Testis (tissue), 3 donors: ENCODE measurements around the gene CHRNB2. TPM values are rescaled to one million over a fixed set of nuclear protein-coding genes. Genes with fewer than 3 reads are reported as not detected.

ENCODE experiments used
- DNase-seq: peaks from one replicate; pipeline ENCODE4 v3.0.0-alpha.2; 2019
- H3K27ac ChIP-seq, 2 donors: fragments of 200-600 bp; sonication (generic); one replicate each; pipeline ENCODE4 v1.5.1; 2019
- H3K27me3 ChIP-seq: fragments of 200-600 bp; sonication (generic); one replicate; pipeline ENCODE4 v1.5.1; 2019
- H3K36me3 ChIP-seq: fragments of 200-600 bp; sonication (generic); one replicate; pipeline ENCODE4 v1.5.1; 2017; ENCODE audit warnings: low read depth; ENCODE audit errors: missing control alignments
- H3K4me1 ChIP-seq: fragments of 200-600 bp; sonication (generic); one replicate; pipeline ENCODE4 v1.5.1; 2019
- H3K4me3 ChIP-seq, 2 donors: fragments of 200-600 bp; sonication (generic); one replicate each; pipeline ENCODE4 v1.5.1; 2017 to 2019
- H3K9me3 ChIP-seq: fragments of 200-600 bp; sonication (generic); one replicate; pipeline ENCODE4 v1.5.1; 2017
- POLR2A ChIP-seq: fragments of 450-650 bp; IDR thresholded peaks from one replicate; pipeline ENCODE4 v1.6.1; 2017; ENCODE audit warnings: antibody characterized with exemption, mild to moderate bottlenecking, moderate library complexity
- WGBS, 2 donors: methylation state at CpG; one replicate each; pipeline ENCODE4 v1.1.5; 2018; 5-methylcytosine and 5-hydroxymethylcytosine counted together
- intact Hi-C: fragments of 100-400 bp; cut with DNase I; formaldehyde crosslinking; loops from one replicate; pipeline ENCODE4 v1.15.1; 2023; ENCODE audit warnings: low total_unique reads
- polyA plus RNA-seq: library from polyadenylated mRNA; stranded (reverse); fragments of 350-450 nt; fragmentation: Illumina TruSeq; extraction: RNeasy Lipid Tissue Mini Kit (QIAGEN cat#74804); gene quantifications from one replicate; pipeline ENCODE4 v1.2.3, GENCODE V29; 2014; ENCODE audit warnings: low read depth, low replicate concordance; ENCODE audit not compliant: insufficient read depth
- total RNA-seq, 2 donors: library from RNA; depleted of rRNA; stranded (reverse); fragments of >200 nt; gene quantifications; one replicate each; pipeline ENCODE4 v1.2.3, GENCODE V29; 2016
- TF ChIP-seq, protein P1 (sequence below), 3 experiments: fragments of 450-650 bp in 2 of 3; fragments of 200-600 bp in 1 of 3; sonication (generic) in 1 of 3; IDR thresholded peaks; one replicate each; pipeline ENCODE4 v1.5.1; 2016 to 2019; ENCODE audit warnings: antibody characterized with exemption in 3 of 3, mild to moderate bottlenecking in 2 of 3, moderate library complexity in 1 of 3

Gene CHRNB2
- total and polyA plus RNA-seq, 3 donors from 2014 or later = 1.2 to 1.3 (median 1.3) TPM

DNA sequence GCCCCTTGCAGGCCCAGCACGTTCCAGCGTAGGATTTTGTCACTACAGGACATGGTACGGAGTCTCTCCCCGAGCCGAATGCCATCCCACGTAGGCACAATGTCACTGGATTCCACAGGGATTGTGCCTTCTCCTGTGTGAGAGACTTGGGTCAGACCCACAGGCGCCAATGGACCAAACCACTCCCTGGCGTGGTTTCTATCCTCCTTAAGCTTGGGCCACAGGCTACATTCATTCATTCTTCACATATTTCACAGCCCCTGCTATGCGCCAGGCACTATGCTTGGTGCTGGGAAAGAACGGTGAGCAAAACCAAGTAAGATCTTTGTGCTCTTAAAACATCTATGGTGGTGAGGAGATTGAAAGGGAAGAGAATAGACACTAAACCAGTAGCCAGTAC lies 18.7 kb downstream of the CHRNB2 start:
- no peak for DNase-seq
- no peaks in the 10 kb centered on the region for H3K9me3 ChIP-seq
- no peaks in the 10 kb centered on the region for H3K4me1 ChIP-seq
- H3K27ac ChIP-seq = no peak overlapping the region
- intact Hi-C loops = no loop called here
- H3K27me3 ChIP-seq = no peaks in the 10 kb centered on the region
- no peak for TF ChIP-seq POLR2A
- no peaks in the 10 kb centered on the region for H3K36me3 ChIP-seq
- WGBS, 2 donors = 84 to 88% methylated on average over 10 of the region's 10 CpGs
- no peak overlapping the region for H3K4me3 ChIP-seq

DNA sequence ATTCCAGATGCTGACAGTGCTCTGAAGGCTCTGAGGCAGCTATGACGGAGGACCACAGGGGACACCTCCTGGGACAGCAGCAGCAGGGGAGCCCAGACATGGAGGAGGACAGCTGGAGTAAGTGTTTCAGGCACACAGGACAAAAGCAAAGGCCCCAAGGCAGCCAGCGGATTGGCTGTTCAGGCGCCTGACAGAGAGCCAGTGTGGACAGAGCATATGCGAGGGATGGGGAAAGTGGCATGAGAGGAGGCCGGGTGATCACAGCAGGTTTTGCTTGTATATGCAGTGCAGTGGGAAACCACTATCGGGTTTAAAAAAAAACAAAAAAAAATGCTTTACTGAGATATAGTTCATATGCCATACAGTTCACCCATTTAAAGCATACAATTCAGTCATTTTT lies 19.1 kb downstream of the CHRNB2 start:
- H3K27me3 ChIP-seq = no peaks in the 10 kb centered on the region
- WGBS, 2 donors = 90 to 95% methylated on average over 6 of the region's 6 CpGs
- intact Hi-C loops = no loop called here
- no peak for DNase-seq
- TF ChIP-seq POLR2A = no peak
- TF ChIP-seq, protein P1, sequence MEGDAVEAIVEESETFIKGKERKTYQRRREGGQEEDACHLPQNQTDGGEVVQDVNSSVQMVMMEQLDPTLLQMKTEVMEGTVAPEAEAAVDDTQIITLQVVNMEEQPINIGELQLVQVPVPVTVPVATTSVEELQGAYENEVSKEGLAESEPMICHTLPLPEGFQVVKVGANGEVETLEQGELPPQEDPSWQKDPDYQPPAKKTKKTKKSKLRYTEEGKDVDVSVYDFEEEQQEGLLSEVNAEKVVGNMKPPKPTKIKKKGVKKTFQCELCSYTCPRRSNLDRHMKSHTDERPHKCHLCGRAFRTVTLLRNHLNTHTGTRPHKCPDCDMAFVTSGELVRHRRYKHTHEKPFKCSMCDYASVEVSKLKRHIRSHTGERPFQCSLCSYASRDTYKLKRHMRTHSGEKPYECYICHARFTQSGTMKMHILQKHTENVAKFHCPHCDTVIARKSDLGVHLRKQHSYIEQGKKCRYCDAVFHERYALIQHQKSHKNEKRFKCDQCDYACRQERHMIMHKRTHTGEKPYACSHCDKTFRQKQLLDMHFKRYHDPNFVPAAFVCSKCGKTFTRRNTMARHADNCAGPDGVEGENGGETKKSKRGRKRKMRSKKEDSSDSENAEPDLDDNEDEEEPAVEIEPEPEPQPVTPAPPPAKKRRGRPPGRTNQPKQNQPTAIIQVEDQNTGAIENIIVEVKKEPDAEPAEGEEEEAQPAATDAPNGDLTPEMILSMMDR (IDR thresholded peaks at IDR 0.05) = no peak
- no peak overlapping the region for H3K4me3 ChIP-seq
- no peaks in the 10 kb centered on the region for H3K36me3 ChIP-seq
- H3K4me1 ChIP-seq = no peaks in the 10 kb centered on the region
- H3K27ac ChIP-seq = no peak overlapping the region
- H3K9me3 ChIP-seq = no peaks in the 10 kb centered on the region

DNA sequence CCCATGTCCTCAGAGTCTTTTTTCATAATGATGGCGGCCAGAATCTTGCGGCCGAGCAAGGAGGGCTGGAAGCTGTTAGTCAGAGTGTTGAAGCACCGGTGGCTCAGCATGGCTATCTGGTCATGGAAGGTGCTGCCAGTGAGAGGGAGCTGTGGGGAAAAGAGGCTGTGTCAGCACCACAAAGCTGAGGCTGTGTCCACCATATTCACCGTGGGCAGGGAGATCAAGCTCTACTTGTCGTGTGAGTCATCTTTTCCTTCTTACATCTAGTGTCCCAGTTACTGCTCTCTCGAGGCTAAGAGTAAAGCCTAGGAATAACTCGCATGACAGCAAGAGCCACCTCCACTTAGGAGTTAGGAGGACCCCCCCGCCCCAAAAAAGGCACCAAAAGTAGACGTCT lies 22.2 kb downstream of the CHRNB2 start:
- WGBS, 2 donors = 79 to 85% methylated on average over 9 to 10 of the region's 10 CpGs
- no peak for DNase-seq
- H3K36me3 ChIP-seq = no peaks in the 10 kb centered on the region
- H3K4me3 ChIP-seq = no peak overlapping the region
- H3K9me3 ChIP-seq = no peaks in the 10 kb centered on the region
- H3K27ac ChIP-seq = no peak overlapping the region
- no peaks in the 10 kb centered on the region for H3K4me1 ChIP-seq
- intact Hi-C loops = no loop called here
- no peaks in the 10 kb centered on the region for H3K27me3 ChIP-seq
- TF ChIP-seq, protein P1 (IDR thresholded peaks at IDR 0.05) = no peak
- TF ChIP-seq POLR2A = no peak

DNA sequence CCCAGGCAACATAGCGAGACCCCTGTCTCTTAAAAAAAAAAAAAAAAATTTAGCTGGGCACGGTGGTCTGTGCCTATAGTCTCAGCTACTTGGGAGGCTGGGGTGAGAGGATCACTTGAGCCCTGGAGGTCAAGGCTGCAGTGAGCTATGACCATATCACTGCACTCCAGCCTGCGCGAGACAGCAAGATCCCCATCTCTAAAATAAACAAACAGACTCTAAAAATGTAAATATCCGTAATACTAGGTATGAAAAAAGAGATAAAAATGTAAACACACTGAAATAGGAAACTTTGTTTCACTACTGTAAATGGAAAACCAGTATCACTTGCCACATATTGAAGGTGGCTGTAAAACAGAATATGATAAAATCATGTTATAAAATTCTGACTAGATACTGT lies 23.2 kb downstream of the CHRNB2 start:
- intact Hi-C loops = no loop called here
- no peak for DNase-seq
- Histone ChIP-seq H3K4me1 (no peaks in the 10 kb centered on the region), H3K36me3 (no peaks in the 10 kb centered on the region), H3K27me3 (no peaks in the 10 kb centered on the region), H3K9me3 (no peaks in the 10 kb centered on the region), H3K27ac (no peak overlapping the region), H3K4me3 (no peak overlapping the region)
- WGBS, 2 donors = 72 to 75% methylated on average over 5 of the region's 5 CpGs
- TF ChIP-seq, protein P1 (IDR thresholded peaks at IDR 0.05) = no peak
- TF ChIP-seq POLR2A = no peak

DNA sequence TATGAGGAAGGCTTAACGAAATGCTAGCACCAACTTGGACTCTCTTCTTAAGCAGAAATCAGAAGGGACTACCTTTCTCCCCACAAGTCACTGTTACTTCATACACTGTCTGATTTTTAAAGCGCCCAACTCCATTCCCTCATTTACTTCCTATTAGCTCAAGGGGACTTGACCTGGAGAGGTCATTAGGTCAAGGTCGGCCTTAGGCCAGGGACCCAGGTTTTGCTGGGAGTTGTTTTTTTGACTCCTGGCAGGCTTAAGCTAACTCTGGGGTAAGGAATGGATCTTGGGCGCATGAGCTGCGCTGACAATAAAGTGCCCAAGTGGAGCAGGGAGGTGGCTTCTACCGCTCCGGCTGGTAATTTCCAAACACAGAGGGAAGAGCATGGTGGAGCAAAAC lies 23.6 kb downstream of the CHRNB2 start:
- H3K27ac ChIP-seq = no peak overlapping the region
- H3K9me3 ChIP-seq = no peaks in the 10 kb centered on the region
- WGBS, 2 donors = 89 to 90% methylated on average over 7 of the region's 7 CpGs
- H3K4me1 ChIP-seq = no peaks in the 10 kb centered on the region
- H3K27me3 ChIP-seq = no peaks in the 10 kb centered on the region
- H3K4me3 ChIP-seq = no peak overlapping the region
- no peak for DNase-seq
- H3K36me3 ChIP-seq = no peaks in the 10 kb centered on the region
- intact Hi-C loops = no loop called here
- TF ChIP-seq POLR2A = no peak
- TF ChIP-seq, protein P1 (IDR thresholded peaks at IDR 0.05) = no peak
